ENCODE data around the gene RGPD5.
"Not testable (repeated sequence)": the region's sequence is repeated elsewhere in the genome, so short reads cannot be mapped to it uniquely, and the experiment has no call there.

DNA sequence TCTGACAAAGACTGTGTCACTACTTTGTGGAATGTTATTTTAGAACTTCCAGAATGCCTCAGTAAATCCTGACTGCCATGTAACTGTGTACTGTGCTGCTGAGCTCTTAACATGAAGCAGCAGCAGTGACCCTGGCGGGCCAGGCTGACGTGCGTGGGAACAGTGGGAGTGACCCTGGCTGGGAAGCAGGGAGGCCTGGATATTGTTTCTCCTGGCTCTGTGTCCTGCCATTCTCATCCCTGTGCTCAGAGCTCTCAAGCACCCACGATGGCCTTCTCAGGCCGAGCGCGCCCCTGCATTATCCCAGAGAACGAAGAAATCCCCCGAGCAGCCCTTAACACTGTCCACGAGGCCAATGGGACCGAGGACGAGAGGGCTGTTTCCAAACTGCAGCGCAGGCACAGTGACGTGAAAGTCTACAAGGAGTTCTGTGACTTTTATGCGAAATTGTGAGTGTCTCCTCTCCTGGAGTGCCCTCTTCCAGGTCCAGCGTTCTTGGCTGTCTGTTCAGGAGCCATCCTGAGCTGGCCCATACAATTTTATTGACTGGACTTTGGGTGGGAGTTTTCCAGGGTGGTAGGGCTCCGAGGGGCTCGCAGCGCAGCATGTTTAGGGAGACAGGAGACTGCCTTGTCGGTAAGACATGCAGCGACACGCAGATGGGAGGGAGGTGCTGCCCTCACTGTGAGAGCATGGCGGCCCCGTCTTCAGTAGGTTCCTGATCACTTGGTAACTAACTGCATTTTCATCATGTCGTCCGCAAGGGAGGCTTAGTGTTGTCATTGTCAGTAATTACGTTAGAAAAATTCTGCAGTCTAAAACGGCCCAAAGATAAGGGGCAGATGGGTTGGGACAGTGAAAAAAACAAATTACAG is 104.6 kb downstream of the RGPD5 start, which contains the start of gene LIMS3:
- TF ChIP-seq, protein P1, sequence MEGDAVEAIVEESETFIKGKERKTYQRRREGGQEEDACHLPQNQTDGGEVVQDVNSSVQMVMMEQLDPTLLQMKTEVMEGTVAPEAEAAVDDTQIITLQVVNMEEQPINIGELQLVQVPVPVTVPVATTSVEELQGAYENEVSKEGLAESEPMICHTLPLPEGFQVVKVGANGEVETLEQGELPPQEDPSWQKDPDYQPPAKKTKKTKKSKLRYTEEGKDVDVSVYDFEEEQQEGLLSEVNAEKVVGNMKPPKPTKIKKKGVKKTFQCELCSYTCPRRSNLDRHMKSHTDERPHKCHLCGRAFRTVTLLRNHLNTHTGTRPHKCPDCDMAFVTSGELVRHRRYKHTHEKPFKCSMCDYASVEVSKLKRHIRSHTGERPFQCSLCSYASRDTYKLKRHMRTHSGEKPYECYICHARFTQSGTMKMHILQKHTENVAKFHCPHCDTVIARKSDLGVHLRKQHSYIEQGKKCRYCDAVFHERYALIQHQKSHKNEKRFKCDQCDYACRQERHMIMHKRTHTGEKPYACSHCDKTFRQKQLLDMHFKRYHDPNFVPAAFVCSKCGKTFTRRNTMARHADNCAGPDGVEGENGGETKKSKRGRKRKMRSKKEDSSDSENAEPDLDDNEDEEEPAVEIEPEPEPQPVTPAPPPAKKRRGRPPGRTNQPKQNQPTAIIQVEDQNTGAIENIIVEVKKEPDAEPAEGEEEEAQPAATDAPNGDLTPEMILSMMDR (IDR thresholded peaks at IDR 0.05) = not testable (repeated sequence)
- not testable (repeated sequence) for TF ChIP-seq POLR2A (IDR thresholded peaks at IDR 0.05)

Data from gastroesophageal sphincter (tissue), 3 donors.